Activated CD8-positive, alpha-beta memory T cell treated with anti-CD3 and anti-CD28 coated beads, Interleukin-2, amount 10 ng/mL, durations not matched to agents 7 days and 5 days (primary cell): ENCODE results near the gene SMARCD3. TPM values are rescaled to one million over a fixed set of nuclear protein-coding genes. Genes with fewer than 3 reads are reported as not detected.

Experiments
- total RNA-seq, 2 experiments: library from RNA; stranded (reverse); gene quantifications; one replicate each; pipeline ENCODE4 v1.2.3, GENCODE V29; 2021

The SMARCD3 gene
- total RNA-seq, 2 experiments from 2014 or later: 1.0 to 2.5 TPM

Other genes with a start within 250 kb of the SMARCD3 start
- gene ATG9B, start 224.2 kb downstream of the SMARCD3 start, total RNA-seq: 1 to 10 TPM; 2.3 to 3.4 TPM
- 10 to 100 TPM; 50.3 to 52.4 TPM for gene ABCB8, start 220.2 kb downstream of the SMARCD3 start, total RNA-seq
- 1 to 10 TPM; 3.9 to 5.3 TPM for gene ASIC3, start 200.2 kb downstream of the SMARCD3 start, total RNA-seq
- 10 to 100 TPM; 18.1 to 24.4 TPM for gene CDK5, start 190.8 kb downstream of the SMARCD3 start, total RNA-seq
- gene SLC4A2, start 189.1 kb downstream of the SMARCD3 start, total RNA-seq: 100 to 1,000 TPM; 114 to 121 TPM
- gene FASTK, start 167.9 kb downstream of the SMARCD3 start, total RNA-seq: 10 to 100 TPM; 77.7 to 79.5 TPM
- gene TMUB1, start 165.2 kb downstream of the SMARCD3 start, total RNA-seq: 10 to 100 TPM; 83.1 to 85.7 TPM
- gene AGAP3, start 162.2 kb downstream of the SMARCD3 start, total RNA-seq: 10 to 100 TPM; 30.0 to 36.2 TPM
- gene GBX1, start 81.0 kb downstream of the SMARCD3 start, total RNA-seq: not detected
- not detected for gene ASB10, start 61.4 kb downstream of the SMARCD3 start, total RNA-seq
- not detected for gene H2BK1, start 38.2 kb downstream of the SMARCD3 start, total RNA-seq
- gene ABCF2, start 21.5 kb downstream of the SMARCD3 start, total RNA-seq: 10 to 100 TPM; 37.8 to 47.3 TPM
- 10 to 100 TPM; 46.1 to 46.8 TPM for gene CHPF2, start 16.2 kb downstream of the SMARCD3 start, total RNA-seq
- 10 to 100 TPM; 71.3 to 73.3 TPM for gene NUB1, start 93.1 kb upstream of the SMARCD3 start, total RNA-seq
- under 1 TPM in 1 of 2 experiments, not detected in 1; 0.29 TPM for gene WDR86, start 161.3 kb upstream of the SMARCD3 start, total RNA-seq
- gene CRYGN, start 191.4 kb upstream of the SMARCD3 start, total RNA-seq: not detected